Measurements from ENCODE around the gene GATAD2A. TPM values are rescaled to one million over a fixed set of nuclear protein-coding genes. Genes with fewer than 3 reads are reported as not detected.

The GATAD2A gene
- total and polyA plus RNA-seq, 9 of the 15 experiments (the other 6 are each of a cell fraction or from before 2014, with no cell fraction given) = 2.4 to 226 (median 44.2) TPM

- Histone ChIP-seq H3K4me1 (replicated peaks in 1 of 2; ENCODE audit: control insufficient read depth in 2 of 2, insufficient read depth in 2 of 2, low read length in 2 of 2) (peaks cover 28 to 45% of the 10 kb centered on the region in 2 experiments), H3K9me3 (replicated peaks; ENCODE audit: control insufficient read depth, insufficient read depth, low read depth, low read length) (peaks cover 15% of the 10 kb centered on the region), H3K36me3 (ENCODE audit: control insufficient read depth, insufficient read depth, low read length) (peaks cover 70% of the 10 kb centered on the region), H3K9ac (ENCODE audit: insufficient read depth in 1 of 2, low read depth in 2 of 2, low read length in 2 of 2) (no peak overlapping the region), H3K27me3 (ENCODE audit: control insufficient read depth in 2 of 2, insufficient read depth in 2 of 2, low read length in 2 of 2) (no peaks in the 10 kb centered on the region), H4K20me1 (replicated peaks; ENCODE audit: control insufficient read depth, insufficient read depth, low read length) (peaks cover 28% of the 10 kb centered on the region), H3K4me3 (no peak overlapping the region), H3K9me1 (ENCODE audit: control insufficient read depth, insufficient read depth, low read length) (peaks cover 8% of the 10 kb centered on the region), H3K79me2 (ENCODE audit: control insufficient read depth, insufficient read depth, low read length) (peaks cover 95% of the 10 kb centered on the region), H3K27ac (ENCODE audit: extremely low read depth, low read depth, low read length) (peak overlapping the region; percentile 31; the same call in 1 of the 3 replicates), H2AFZ (ENCODE audit: low read depth, low read length) (no peak overlapping the region), H3K4me2 (ENCODE audit: insufficient read depth, low read length) (no peak overlapping the region)
- ChIA-PET POLR2A (interaction anchor here (1.2 kb wide), 1 partner anchor 12 kb away, joined by 3 read pairs; no protein-coding TSS in a partner anchor), CTCF (ENCODE audit: low intra/inter-chr PET ratio) (no interaction called here)
- intact Hi-C loops (cut with micrococcal nuclease) (no loop called here), in situ Hi-C loops (cut with MboI) (no loop called here)
- DNase-seq (ENCODE audit: extremely low read depth in 1 of 4, low spot score in 3 of 4) (no peak), FAIRE-seq (peak; percentile 19), ATAC-seq (no peak)
- no TSS peak for BruUV-seq (replicated peaks)
- 85% methylated on average over 12 of the region's 13 CpGs for WGBS (ENCODE audit: insufficient coverage, low coverage, missing lambda C conversion rate)
- TF ChIP-seq ZNF316 (IDR thresholded peaks at IDR 0.05) (peak; percentile 93), ATF7 (IDR thresholded peaks at IDR 0.05) (0 out of 2 replicates have a peak, but pooled peaks have one; percentile 11), MAFK (IDR thresholded peaks at IDR 0.05; ENCODE audit: low read length) (peak; percentile 70; the same call in 1 of the 2 replicates), AFF1 (IDR thresholded peaks at IDR 0.05; ENCODE audit: low read depth in 1 of 2, partially characterized antibody in 2 of 2) (no peak), REST (IDR thresholded peaks at IDR 0.05; ENCODE audit: borderline replicate concordance) (peak; percentile 95), REST (CRISPR knock-in tag; IDR thresholded peaks at IDR 0.05; ENCODE audit: low read depth) (no peak), BACH1 (tag; IDR thresholded peaks at IDR 0.05) (peak; percentile 82; the same call in 1 of the 2 replicates)
Observed at GRCh38 chr19:19464339-19465098, 59.0 kb downstream of the GATAD2A start.
